HCT116 (cell line): Measurements from ENCODE around the gene ANKS1A. TPM values are rescaled to one million over a fixed set of nuclear protein-coding genes. Genes with fewer than 3 reads are reported as not detected.

Experiments
- ATAC-seq: fragments of 200-7000 bp; cut with Tn5 transposase; 2 replicates; pipeline ENCODE4 v1.9.1; 2020; ENCODE audit warnings: mild to moderate bottlenecking, moderate library complexity
- BruUV-seq: library from RNA; stranded (reverse); fragments of 400-500 nt; replicated peaks from 2 replicates; lab custom pipeline; 2021; lab: Mats Ljungman, UMichigan
- CTCF ChIA-PET: fragments of 300-600 bp; sonication (Branson Sonifier 250); formaldehyde crosslinking; loops from one replicate; lab custom pipeline; 2021; ENCODE audit warnings: antibody characterized with exemption; lab: Charles Lee
- POLR2A ChIA-PET: fragments of 300-600, 350-600 bp; sonication (Branson Sonifier 250); formaldehyde crosslinking; loops from one replicate; lab custom pipeline; 2021; ENCODE audit warnings: antibody characterized with exemption; lab: Charles Lee
- RAD21 ChIA-PET, 2 experiments: fragments of 300-600 bp; sonication (Branson Sonifier 250); formaldehyde crosslinking; loops; one replicate each; lab custom pipeline; 2023; ENCODE audit warnings: low total read pairs in 2 of 2; ENCODE audit not compliant: uncharacterized antibody in 2 of 2, unreplicated experiment in 2 of 2, low non-redundant PET in 1 of 2; lab: Charles Lee
- DNase-seq: peaks from one replicate; pipeline ENCODE4 v3.0.0-alpha.2; 2010; ENCODE audit warnings: low read depth, low spot score
- H2AFZ ChIP-seq: fragments of 200-600 bp; shearing (Covaris generic), sonication (generic); 2 replicates; pipeline ENCODE4 v1.6.1; 2017; ENCODE audit warnings: low read depth, mixed run types, mixed read lengths, antibody characterized with exemption, low read length; ENCODE audit not compliant: poor library complexity, severe bottlenecking
- H3K27ac ChIP-seq: 2 replicates; pipeline ENCODE4 v1.5.1; 2012; ENCODE audit warnings: low read depth, low read length
- H3K27me3 ChIP-seq: fragments of 200-600 bp; sonication (generic); 2 replicates; pipeline ENCODE4 v1.6.1; 2016; ENCODE audit warnings: mixed run types, low read length, mixed read lengths; ENCODE audit not compliant: insufficient read depth
- H3K36me3 ChIP-seq, 2 experiments: fragments of 200-500 bp in 1 of 2; fragments of 200-600 bp in 1 of 2; sonication (Bioruptor generic) in 1 of 2; sonication (generic) in 1 of 2; 2 replicates each; pipeline versions ENCODE4 v1.5.1 to v1.6.1; 2014 to 2016; ENCODE audit warnings: low read length in 2 of 2, inconsistent platforms in 1 of 2, mixed read lengths in 1 of 2, mixed run types in 1 of 2; ENCODE audit not compliant: insufficient read depth in 2 of 2, control insufficient read depth in 1 of 2
- H3K4me1 ChIP-seq, 2 experiments: fragments of 200-600 bp in 1 of 2; sonication (generic) in 1 of 2; 2 replicates each; pipeline versions ENCODE4 v1.5.1 to v1.6.1; 2012 to 2017; ENCODE audit warnings: low read length in 2 of 2, inconsistent platforms in 1 of 2, mild to moderate bottlenecking in 1 of 2, mixed read lengths in 1 of 2, mixed run types in 1 of 2, moderate library complexity in 1 of 2; ENCODE audit not compliant: insufficient read depth in 2 of 2, control insufficient read depth in 1 of 2
- H3K4me2 ChIP-seq: fragments of 200-600 bp; sonication (generic); 2 replicates; pipeline ENCODE4 v1.6.1; 2017; ENCODE audit warnings: mixed run types, low read length, mixed read lengths
- H3K4me3 ChIP-seq, 2 experiments: fragments of 200-600 bp in 1 of 2; sonication (generic) in 1 of 2; replicated peaks in 1 of 2; 2 replicates each; pipeline ENCODE4 v1.5.1; 2011 to 2016; ENCODE audit warnings: low read length in 2 of 2, control low read depth in 1 of 2, low read depth in 1 of 2, mild to moderate bottlenecking in 1 of 2, mixed read lengths in 1 of 2, mixed run types in 1 of 2
- H3K79me2 ChIP-seq: fragments of 200-600 bp; sonication (generic); 2 replicates; pipeline ENCODE4 v1.6.1; 2017; ENCODE audit warnings: mild to moderate bottlenecking, mixed run types, low read length, moderate library complexity, mixed read lengths; ENCODE audit not compliant: insufficient read depth
- H3K9ac ChIP-seq: fragments of 200-600 bp; sonication (generic); 2 replicates; pipeline ENCODE4 v1.6.1; 2016; ENCODE audit warnings: low read length, mixed read lengths
- H3K9me2 ChIP-seq: fragments of 200-600 bp; sonication (generic), shearing (Covaris generic); 2 replicates; pipeline ENCODE4 v1.6.1; 2017; ENCODE audit warnings: mixed run types, mild to moderate bottlenecking, moderate library complexity; ENCODE audit not compliant: insufficient read depth
- H3K9me3 ChIP-seq, 2 experiments: fragments of 200-500 bp in 1 of 2; fragments of 200-600 bp in 1 of 2; sonication (Bioruptor generic) in 1 of 2; sonication (generic) in 1 of 2; 2 replicates each; pipeline ENCODE4 v1.6.1; 2014 to 2017; ENCODE audit warnings: low read length in 2 of 2, mixed read lengths in 2 of 2, inconsistent platforms in 1 of 2, low read depth in 1 of 2, mild to moderate bottlenecking in 1 of 2, mixed run types in 1 of 2, moderate library complexity in 1 of 2; ENCODE audit not compliant: control insufficient read depth in 1 of 2, insufficient read depth in 1 of 2
- H4K20me1 ChIP-seq: fragments of 200-600 bp; sonication (generic), shearing (Covaris generic); 2 replicates; pipeline ENCODE4 v1.6.1; 2017; ENCODE audit warnings: mixed run types, mild to moderate bottlenecking, moderate library complexity; ENCODE audit not compliant: insufficient read depth
- CEBPB ChIP-seq: IDR thresholded peaks from 2 replicates; pipeline ENCODE4 v1.6.1; 2012; ENCODE audit warnings: low read depth
- EGR1 ChIP-seq: IDR thresholded peaks from 2 replicates; pipeline ENCODE4 v1.6.1; 2012; ENCODE audit warnings: low read depth
- EZH2 ChIP-seq: fragments of 200-600 bp; sonication (generic); IDR thresholded peaks from 2 replicates; pipeline ENCODE4 v1.6.1; 2017; ENCODE audit warnings: antibody characterized with exemption, mixed run types
- FOSL1 ChIP-seq: IDR thresholded peaks from 2 replicates; pipeline ENCODE4 v1.6.1; 2012; ENCODE audit warnings: low read depth
- JUND ChIP-seq: IDR thresholded peaks from 2 replicates; pipeline ENCODE4 v1.6.1; 2012
- POLR2A ChIP-seq: IDR thresholded peaks from 2 replicates; pipeline ENCODE4 v1.7.0; 2011; ENCODE audit warnings: borderline replicate concordance; ENCODE audit not compliant: insufficient read depth, insufficient read length; ENCODE audit errors: extremely low read depth
- RAD21 ChIP-seq: IDR thresholded peaks from 2 replicates; pipeline ENCODE4 v1.6.1; 2012; ENCODE audit warnings: low read depth, mild to moderate bottlenecking
- REST ChIP-seq: IDR thresholded peaks from 2 replicates; pipeline ENCODE4 v1.6.1; 2012; ENCODE audit warnings: low read depth
- SIN3A ChIP-seq: IDR thresholded peaks from 2 replicates; pipeline ENCODE4 v1.6.1; 2012; ENCODE audit warnings: low read depth
- SRF ChIP-seq: IDR thresholded peaks from 2 replicates; pipeline ENCODE4 v1.6.1; 2012; ENCODE audit warnings: low read depth
- ZBTB33 ChIP-seq: IDR thresholded peaks from 2 replicates; pipeline ENCODE4 v1.6.1; 2011; ENCODE audit warnings: mild to moderate bottlenecking, low read length, moderate library complexity; ENCODE audit not compliant: insufficient replicate concordance; ENCODE audit errors: extremely low read depth
- intact Hi-C: fragments of 100-400 bp; cut with micrococcal nuclease; formaldehyde crosslinking; loops from 2 replicates; pipeline ENCODE4 v1.10.0; 2022
- total RNA-seq: library from RNA; stranded (reverse); gene quantifications from one replicate; pipeline ENCODE4 v1.2.1, GENCODE V29; 2021; ENCODE audit not compliant: unreplicated experiment
- TF ChIP-seq, protein P1 (sequence below), 3 experiments: fragments of 200-600 bp in 1 of 3; sonication (generic) in 1 of 3; IDR thresholded peaks in 2 of 3; conservative IDR thresholded peaks in 1 of 3; 2 replicates each; pipeline ENCODE4 v1.5.1; 2012 to 2017; ENCODE audit warnings: low read depth in 2 of 3, low read length in 2 of 3, antibody characterized with exemption in 1 of 3, borderline replicate concordance in 1 of 3, control low read depth in 1 of 3, mild to moderate bottlenecking in 1 of 3, mixed read lengths in 1 of 3, mixed run types in 1 of 3, moderate library complexity in 1 of 3; ENCODE audit not compliant: insufficient read depth in 1 of 3

Gene ANKS1A
- total RNA-seq, 1 experiment from 2014 or later: 20.6 TPM

GRCh38 chr6:35059596-35060345 lies 170.7 kb downstream of the ANKS1A start:
- intact Hi-C loops: no loop called here
- H3K4me2 ChIP-seq: no peak overlapping the region
- no peaks in the 10 kb centered on the region for H3K9me3 ChIP-seq
- ChIA-PET POLR2A (no interaction called here), CTCF (no interaction called here), RAD21 (interaction anchor here in 1 of 2 experiments (1.2 kb wide), 1 partner anchor 73 kb away, joined by 3 read pairs; no protein-coding TSS in a partner anchor)
- BruUV-seq: no TSS peak
- DNase-seq (no peak), ATAC-seq (no peak)
- no peaks in the 10 kb centered on the region for H4K20me1 ChIP-seq
- H3K27me3 ChIP-seq: no peaks in the 10 kb centered on the region
- no peak overlapping the region for H3K4me3 ChIP-seq
- H3K36me3 ChIP-seq: peaks cover 8% of the 10 kb centered on the region in 2 experiments; a peak in 3 of 4 replicates
- H2AFZ ChIP-seq: no peak overlapping the region
- no peak overlapping the region for H3K27ac ChIP-seq
- no peak overlapping the region for H3K9ac ChIP-seq
- no peaks in the 10 kb centered on the region for H3K79me2 ChIP-seq
- no peaks in the 10 kb centered on the region for H3K9me2 ChIP-seq
- TF ChIP-seq FOSL1 (no peak), JUND (no peak)
- H3K4me1 ChIP-seq: no peaks in the 10 kb centered on the region

GRCh38 chr6:35061102-35061615 lies 172.1 kb downstream of the ANKS1A start:
- Histone ChIP-seq H3K4me3 (no peak overlapping the region), H3K36me3 (peaks cover 8% of the 10 kb centered on the region in 2 experiments; a peak in 3 of 4 replicates), H3K9ac (no peak overlapping the region), H3K9me2 (no peaks in the 10 kb centered on the region), H2AFZ (no peak overlapping the region), H3K4me1 (no peaks in the 10 kb centered on the region), H3K4me2 (no peak overlapping the region), H3K9me3 (no peaks in the 10 kb centered on the region), H3K79me2 (no peaks in the 10 kb centered on the region), H3K27me3 (no peaks in the 10 kb centered on the region), H4K20me1 (no peaks in the 10 kb centered on the region), H3K27ac (no peak overlapping the region)
- intact Hi-C loops: no loop called here
- CTCF ChIA-PET: no interaction called here
- POLR2A ChIA-PET: no interaction called here
- ATAC-seq: no peak
- RAD21 ChIA-PET: no interaction called here
- no peak for DNase-seq
- no TSS peak for BruUV-seq
- TF ChIP-seq RAD21 (no peak), REST (no peak), ZBTB33 (no peak), EZH2 (no peak), CEBPB (no peak), SRF (no peak), POLR2A (no peak), EGR1 (no peak), SIN3A (no peak)
- TF ChIP-seq, protein P1, sequence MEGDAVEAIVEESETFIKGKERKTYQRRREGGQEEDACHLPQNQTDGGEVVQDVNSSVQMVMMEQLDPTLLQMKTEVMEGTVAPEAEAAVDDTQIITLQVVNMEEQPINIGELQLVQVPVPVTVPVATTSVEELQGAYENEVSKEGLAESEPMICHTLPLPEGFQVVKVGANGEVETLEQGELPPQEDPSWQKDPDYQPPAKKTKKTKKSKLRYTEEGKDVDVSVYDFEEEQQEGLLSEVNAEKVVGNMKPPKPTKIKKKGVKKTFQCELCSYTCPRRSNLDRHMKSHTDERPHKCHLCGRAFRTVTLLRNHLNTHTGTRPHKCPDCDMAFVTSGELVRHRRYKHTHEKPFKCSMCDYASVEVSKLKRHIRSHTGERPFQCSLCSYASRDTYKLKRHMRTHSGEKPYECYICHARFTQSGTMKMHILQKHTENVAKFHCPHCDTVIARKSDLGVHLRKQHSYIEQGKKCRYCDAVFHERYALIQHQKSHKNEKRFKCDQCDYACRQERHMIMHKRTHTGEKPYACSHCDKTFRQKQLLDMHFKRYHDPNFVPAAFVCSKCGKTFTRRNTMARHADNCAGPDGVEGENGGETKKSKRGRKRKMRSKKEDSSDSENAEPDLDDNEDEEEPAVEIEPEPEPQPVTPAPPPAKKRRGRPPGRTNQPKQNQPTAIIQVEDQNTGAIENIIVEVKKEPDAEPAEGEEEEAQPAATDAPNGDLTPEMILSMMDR (IDR thresholded peaks at IDR 0.05 in 2 of 3, conservative IDR thresholded peaks at IDR 0.05 in 1 of 3; ENCODE audit: borderline replicate concordance in 1 of 3, insufficient read depth in 1 of 3, low read depth in 2 of 3, low read length in 2 of 3): no peak
